Bronchial epithelial cell (primary cell): ENCODE results near the gene PLPP1. TPM values are rescaled to one million over a fixed set of nuclear protein-coding genes. Genes with fewer than 3 reads are reported as not detected.

Experiments
- DNase-seq: peaks from one replicate; pipeline ENCODE4 v3.0.0-alpha.2; 2010; ENCODE audit warnings: low read depth
- FAIRE-seq: peaks from 2 replicates; lab custom pipeline; 2011; peaks lifted over from hg19 to GRCh38; lab: Jason Lieb, UNC
- H3K27me3 ChIP-seq: 2 replicates; pipeline ENCODE4 v1.5.1; 2011; ENCODE audit warnings: low read length; ENCODE audit not compliant: control insufficient read depth, insufficient read depth
- H3K36me3 ChIP-seq: 2 replicates; pipeline ENCODE4 v1.5.1; 2011; ENCODE audit warnings: low read length; ENCODE audit not compliant: control insufficient read depth, insufficient read depth
- H3K4me3 ChIP-seq: 2 replicates; pipeline ENCODE4 v1.5.1; 2011; ENCODE audit warnings: mild to moderate bottlenecking, low read depth, low read length, control low read depth
- total RNA-seq: library from RNA; depleted of rRNA; stranded (reverse); fragments of >200 nt; gene quantifications from 2 replicates; pipeline ENCODE4 v1.2.1, GENCODE V29; 2014
- TF ChIP-seq, protein P1 (sequence below): IDR thresholded peaks from 2 replicates; pipeline ENCODE4 v1.5.1; 2011; ENCODE audit warnings: mild to moderate bottlenecking, moderate library complexity, low read length, control low read depth, inconsistent platforms; ENCODE audit not compliant: insufficient read depth, severe bottlenecking

Gene PLPP1
- total RNA-seq, 1 donor from 2014 or later, result 17.6 TPM

DNA sequence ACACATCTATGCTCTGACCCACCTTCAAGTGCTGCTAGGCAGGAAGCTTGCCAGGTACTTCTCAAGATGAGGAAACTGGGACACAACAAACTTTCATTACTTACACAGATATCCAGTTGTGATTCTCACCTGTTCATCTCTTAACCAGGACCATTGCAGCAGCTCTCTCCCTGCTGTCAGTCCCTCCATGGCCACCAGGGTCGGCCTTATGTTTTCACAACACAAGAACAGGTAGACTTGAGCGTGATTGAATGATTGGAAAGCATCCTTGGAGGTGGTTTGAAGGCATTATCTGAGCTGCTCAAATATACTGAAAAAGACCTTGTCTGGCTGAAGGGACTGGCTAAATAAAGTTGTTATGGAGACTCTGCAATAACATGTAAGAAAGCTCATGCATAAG is 132.6 kb downstream of the PLPP1 start:
- no peaks in the 10 kb centered on the region for H3K27me3 ChIP-seq
- TF ChIP-seq, protein P1, sequence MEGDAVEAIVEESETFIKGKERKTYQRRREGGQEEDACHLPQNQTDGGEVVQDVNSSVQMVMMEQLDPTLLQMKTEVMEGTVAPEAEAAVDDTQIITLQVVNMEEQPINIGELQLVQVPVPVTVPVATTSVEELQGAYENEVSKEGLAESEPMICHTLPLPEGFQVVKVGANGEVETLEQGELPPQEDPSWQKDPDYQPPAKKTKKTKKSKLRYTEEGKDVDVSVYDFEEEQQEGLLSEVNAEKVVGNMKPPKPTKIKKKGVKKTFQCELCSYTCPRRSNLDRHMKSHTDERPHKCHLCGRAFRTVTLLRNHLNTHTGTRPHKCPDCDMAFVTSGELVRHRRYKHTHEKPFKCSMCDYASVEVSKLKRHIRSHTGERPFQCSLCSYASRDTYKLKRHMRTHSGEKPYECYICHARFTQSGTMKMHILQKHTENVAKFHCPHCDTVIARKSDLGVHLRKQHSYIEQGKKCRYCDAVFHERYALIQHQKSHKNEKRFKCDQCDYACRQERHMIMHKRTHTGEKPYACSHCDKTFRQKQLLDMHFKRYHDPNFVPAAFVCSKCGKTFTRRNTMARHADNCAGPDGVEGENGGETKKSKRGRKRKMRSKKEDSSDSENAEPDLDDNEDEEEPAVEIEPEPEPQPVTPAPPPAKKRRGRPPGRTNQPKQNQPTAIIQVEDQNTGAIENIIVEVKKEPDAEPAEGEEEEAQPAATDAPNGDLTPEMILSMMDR, result peak; percentile 13
- DNase-seq (no peak), FAIRE-seq (peak; percentile 50)
- peaks cover 5% of the 10 kb centered on the region for H3K36me3 ChIP-seq
- H3K4me3 ChIP-seq, result no peak overlapping the region

DNA sequence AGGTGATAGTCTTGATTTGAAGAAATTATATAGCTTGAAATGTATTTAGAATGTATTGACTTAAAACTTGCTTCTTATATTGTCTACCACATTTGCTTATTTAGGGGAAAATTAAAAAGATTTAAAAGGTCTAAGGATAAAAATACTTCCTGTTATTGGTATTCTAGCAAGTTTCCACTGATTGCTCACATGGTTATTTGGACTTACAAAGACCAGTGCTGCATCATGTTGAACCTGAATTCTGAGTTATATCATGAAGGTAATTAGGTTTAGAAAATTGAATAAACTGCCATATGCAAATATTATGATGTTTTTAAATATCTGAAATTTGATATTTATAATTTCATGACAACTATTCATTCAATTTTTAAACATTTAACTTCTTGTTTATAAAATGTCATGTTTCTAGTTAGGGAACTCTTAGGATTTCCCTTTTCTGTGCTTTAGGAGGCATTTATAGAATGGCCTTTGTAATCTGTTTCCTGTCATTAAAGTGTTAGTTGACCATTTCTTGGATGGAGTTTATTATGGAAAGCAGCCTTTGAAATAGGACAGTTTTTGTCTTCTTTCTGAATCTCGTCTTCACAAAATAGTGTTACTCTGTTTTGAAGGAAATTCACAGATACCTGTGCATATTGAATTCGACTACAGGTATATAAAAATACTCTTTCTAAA is 141.1 kb downstream of the PLPP1 start:
- TF ChIP-seq, protein P1, result no peak
- Histone ChIP-seq H3K27me3 (no peaks in the 10 kb centered on the region), H3K4me3 (no peak overlapping the region), H3K36me3 (peaks cover 6% of the 10 kb centered on the region)
- DNase-seq (no peak), FAIRE-seq (no peak)

DNA sequence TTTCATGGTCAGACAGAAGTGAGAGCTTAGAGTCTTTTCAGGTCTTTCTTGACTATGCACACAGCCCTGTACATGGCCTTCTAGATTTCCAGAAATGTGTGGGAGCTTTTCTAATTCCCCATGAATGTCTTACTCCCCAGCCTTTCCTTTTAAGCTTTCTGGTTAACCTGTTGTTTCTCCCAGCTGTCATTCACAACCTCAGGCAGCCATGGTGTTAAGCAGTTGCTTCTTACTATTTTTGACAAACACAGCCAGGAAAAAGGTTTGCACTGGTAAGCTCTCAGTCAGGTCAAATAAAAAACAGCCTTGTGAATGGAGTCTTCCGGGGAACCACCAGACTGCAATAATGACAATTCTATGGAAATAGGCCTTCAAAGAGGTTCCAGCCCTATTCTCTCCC is 142.1 kb downstream of the PLPP1 start:
- DNase-seq (no peak), FAIRE-seq (no peak)
- H3K4me3 ChIP-seq, result no peak overlapping the region
- H3K27me3 ChIP-seq, result no peaks in the 10 kb centered on the region
- TF ChIP-seq, protein P1, result no peak
- peaks cover 6% of the 10 kb centered on the region for H3K36me3 ChIP-seq

DNA sequence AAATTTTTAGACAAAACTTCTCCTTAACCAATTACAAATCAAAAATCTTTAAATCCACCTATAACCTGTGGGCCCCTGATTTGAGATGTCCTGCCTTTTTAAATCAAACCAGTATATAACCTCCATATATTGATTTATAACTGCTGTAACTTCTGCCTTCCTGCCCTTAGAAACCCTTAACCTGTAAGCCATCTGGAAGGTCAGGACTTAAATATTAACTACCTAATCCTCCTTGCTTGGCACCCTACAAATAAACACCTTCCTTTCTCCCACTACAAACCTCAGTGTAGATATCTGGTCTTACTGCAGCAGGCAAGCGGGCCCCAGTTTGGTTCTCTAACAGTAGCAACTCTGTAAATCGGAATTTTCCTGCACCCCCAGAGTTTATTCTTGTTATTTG is 143.1 kb downstream of the PLPP1 start:
- H3K4me3 ChIP-seq, result no peak overlapping the region
- peaks cover 6% of the 10 kb centered on the region for H3K36me3 ChIP-seq
- no peaks in the 10 kb centered on the region for H3K27me3 ChIP-seq
- FAIRE-seq, result no peak
- no peak for DNase-seq
- TF ChIP-seq, protein P1, result no peak

DNA sequence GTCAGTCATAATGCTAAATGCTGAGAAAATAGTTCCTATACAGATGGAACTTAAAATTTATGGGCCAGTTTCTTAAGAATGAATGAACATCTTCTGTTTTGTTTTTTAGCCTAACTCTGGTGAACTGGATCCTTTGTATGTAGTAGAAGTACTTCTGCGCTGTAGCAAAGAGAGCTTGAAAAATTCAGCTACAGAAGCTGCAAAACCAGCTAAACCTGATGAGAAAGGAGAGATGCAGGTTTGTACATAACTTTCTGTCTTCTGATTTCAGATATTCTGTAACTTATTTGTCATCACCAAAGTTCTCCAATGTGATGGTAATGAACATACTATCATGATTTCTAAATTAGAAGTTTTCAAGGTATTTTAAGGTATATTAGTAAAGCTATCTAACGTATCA is 146.9 kb downstream of the PLPP1 start:
- no peak for FAIRE-seq
- Histone ChIP-seq H3K27me3 (no peaks in the 10 kb centered on the region), H3K4me3 (no peak overlapping the region), H3K36me3 (peaks cover 4% of the 10 kb centered on the region)
- DNase-seq, result peak; percentile 43
- TF ChIP-seq, protein P1, result no peak

DNA sequence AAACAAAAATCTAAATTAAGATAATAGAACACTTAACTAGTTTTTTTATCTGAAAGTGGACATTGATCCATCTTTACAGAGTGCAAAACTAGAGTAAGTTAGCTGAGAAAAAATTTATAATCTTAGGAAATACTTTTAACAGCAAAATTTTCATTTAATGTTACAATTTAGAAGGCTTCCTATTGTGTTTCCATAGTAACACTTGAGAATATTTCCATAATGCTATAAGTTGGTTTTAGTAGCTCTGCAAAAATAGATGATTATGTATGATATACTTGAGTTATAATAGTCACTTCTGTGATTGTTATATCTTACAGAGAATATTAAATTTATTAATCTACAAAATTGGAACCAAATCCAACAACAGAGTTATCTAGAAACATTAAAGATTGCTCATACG is 148.4 kb downstream of the PLPP1 start:
- Histone ChIP-seq H3K4me3 (no peak overlapping the region), H3K27me3 (no peaks in the 10 kb centered on the region), H3K36me3 (peaks cover 4% of the 10 kb centered on the region)
- DNase-seq (no peak), FAIRE-seq (no peak)
- TF ChIP-seq, protein P1, result no peak
